Left hindlimb (tissue), 1 donor: ENCODE measurements around the gene VPS37C.

Experiments
- DNase-seq: peaks from one replicate; pipeline ENCODE4 v3.0.0-alpha.2; 2018

The VPS37C gene

GRCh38 chr11:61092280-61092766 is 68.9 kb downstream of the VPS37C start:
- DNase-seq = no peak

GRCh38 chr11:61091373-61092279 is 69.6 kb downstream of the VPS37C start:
- DNase-seq = no peak

GRCh38 chr11:61090982-61091372 is 70.2 kb downstream of the VPS37C start:
- DNase-seq = no peak

GRCh38 chr11:61090521-61090920 is 70.7 kb downstream of the VPS37C start:
- no peak for DNase-seq

- no peak for DNase-seq
These were observed 71.3 kb downstream of the VPS37C start for GRCh38 chr11:61089806-61090491.

GRCh38 chr11:61087426-61088119 is 73.7 kb downstream of the VPS37C start:
- no peak for DNase-seq

GRCh38 chr11:61083601-61084147 is 77.6 kb downstream of the VPS37C start:
- DNase-seq = no peak

GRCh38 chr11:61082931-61083531 is 78.2 kb downstream of the VPS37C start:
- no peak for DNase-seq

GRCh38 chr11:61082062-61082870 is 79.0 kb downstream of the VPS37C start:
- DNase-seq = no peak

- DNase-seq = no peak
These were observed 80.1 kb downstream of the VPS37C start for GRCh38 chr11:61080986-61081590.

GRCh38 chr11:61080526-61080925 is 80.7 kb downstream of the VPS37C start:
- DNase-seq = no peak
